HFFc6 (cell line): ENCODE data around the gene CFTR. TPM values are rescaled to one million over a fixed set of nuclear protein-coding genes. Genes with fewer than 3 reads are reported as not detected.

Experiments
- DNase-seq: peaks from one replicate; pipeline ENCODE4 v3.0.0-alpha.2; 2018
- H3K27ac Mint-ChIP-seq: 2 replicates; pipeline ENCODE4 v1.8.0; 2020; ENCODE audit warnings: mild to moderate bottlenecking, mixed read lengths
- H3K27me3 Mint-ChIP-seq: 2 replicates; pipeline ENCODE4 v1.8.0; 2021; ENCODE audit warnings: mild to moderate bottlenecking, moderate library complexity, mixed read lengths; ENCODE audit not compliant: insufficient read depth
- H3K36me3 Mint-ChIP-seq: 2 replicates; pipeline ENCODE4 v1.8.0; 2021; ENCODE audit warnings: low read depth, mixed read lengths
- H3K4me1 Mint-ChIP-seq: 2 replicates; pipeline ENCODE4 v1.8.0; 2020; ENCODE audit warnings: low read depth, mixed read lengths
- H3K4me3 Mint-ChIP-seq: 2 replicates; pipeline ENCODE4 v1.8.0; 2020; ENCODE audit warnings: mild to moderate bottlenecking, moderate library complexity, mixed read lengths
- H3K9me3 Mint-ChIP-seq: 2 replicates; pipeline ENCODE4 v1.8.0; 2020; ENCODE audit warnings: mild to moderate bottlenecking, mixed read lengths
- CTCF ChIP-seq: fragments of 200-600 bp; sonication (generic); IDR thresholded peaks from 2 replicates; pipeline ENCODE4 v1.5.0; 2021; ENCODE audit warnings: antibody characterized with exemption, mild to moderate bottlenecking
- total RNA-seq, 6 experiments: library from RNA; stranded (reverse); fragmentation: NEBNext Ultra II Directional; extraction: Animal tissue kit (Norgen Biotek cat#: 25700); gene quantifications; 2 replicates in 1 of 6; 3 replicates in 5 of 6; pipeline ENCODE4 v1.2.3, GENCODE V29; 2021

CFTR gene
- total RNA-seq, 6 experiments from 2014 or later, result not detected

DNA sequence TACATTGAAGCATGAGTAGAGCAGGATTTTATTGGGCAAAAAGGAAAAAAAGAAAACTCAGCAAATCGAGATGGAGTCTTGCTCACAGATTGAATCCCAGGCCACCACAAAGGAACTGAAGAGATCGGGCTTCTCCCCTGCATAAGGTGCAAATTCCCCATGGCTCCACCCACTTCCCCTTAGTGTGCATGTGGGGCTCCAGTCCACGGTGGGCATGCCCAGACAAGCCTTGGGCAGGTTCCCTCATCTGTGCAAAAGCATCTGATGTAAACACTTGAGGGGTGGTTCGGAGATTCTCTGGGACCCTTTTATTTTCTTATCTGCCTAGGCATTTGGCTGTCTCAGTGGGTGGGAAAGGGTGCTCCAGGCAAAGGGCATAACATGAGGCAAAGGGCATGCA, 150.7 kb downstream of the CFTR start:
- TF ChIP-seq CTCF, result no peak
- H3K27ac Mint-ChIP-seq, result no peak overlapping the region
- no peak overlapping the region for H3K4me3 Mint-ChIP-seq
- H3K4me1 Mint-ChIP-seq, result no peaks in the 10 kb centered on the region
- DNase-seq, result no peak
- H3K36me3 Mint-ChIP-seq, result no peaks in the 10 kb centered on the region
- H3K27me3 Mint-ChIP-seq, result no peaks in the 10 kb centered on the region
- H3K9me3 Mint-ChIP-seq, result peaks cover 6% of the 10 kb centered on the region; the same call in 1 of the 2 replicates

GRCh38 chr7:117630907-117631564, 151.2 kb downstream of the CFTR start:
- Mint-ChIP-seq H3K36me3 (no peaks in the 10 kb centered on the region), H3K4me1 (no peaks in the 10 kb centered on the region)

GRCh38 chr7:117631652-117632051, 151.8 kb downstream of the CFTR start:
- DNase-seq, result no peak
- Mint-ChIP-seq H3K36me3 (no peaks in the 10 kb centered on the region), H3K4me1 (no peaks in the 10 kb centered on the region), H3K27me3 (no peaks in the 10 kb centered on the region), H3K4me3 (no peak overlapping the region), H3K9me3 (peaks cover 6% of the 10 kb centered on the region), H3K27ac (no peak overlapping the region)
- no peak for TF ChIP-seq CTCF

More at GRCh38 chr7:117630907-117631564, 151.2 kb downstream of the CFTR start:
- no peak overlapping the region for H3K27ac Mint-ChIP-seq
- no peak for DNase-seq
- H3K27me3 Mint-ChIP-seq, result no peaks in the 10 kb centered on the region
- TF ChIP-seq CTCF, result no peak
- no peak overlapping the region for H3K4me3 Mint-ChIP-seq
- H3K9me3 Mint-ChIP-seq, result peaks cover 6% of the 10 kb centered on the region

GRCh38 chr7:117637937-117638336, 158.1 kb downstream of the CFTR start:
- no peaks in the 10 kb centered on the region for H3K4me1 Mint-ChIP-seq
- no peak overlapping the region for H3K4me3 Mint-ChIP-seq
- no peak for TF ChIP-seq CTCF
- no peaks in the 10 kb centered on the region for H3K36me3 Mint-ChIP-seq
- H3K9me3 Mint-ChIP-seq, result peaks cover 30% of the 10 kb centered on the region
- no peak overlapping the region for H3K27ac Mint-ChIP-seq
- no peaks in the 10 kb centered on the region for H3K27me3 Mint-ChIP-seq
- DNase-seq, result no peak

- Mint-ChIP-seq H3K36me3 (no peaks in the 10 kb centered on the region), H3K4me1 (no peaks in the 10 kb centered on the region), H3K9me3 (peaks cover 38% of the 10 kb centered on the region), H3K27ac (no peak overlapping the region), H3K27me3 (no peaks in the 10 kb centered on the region), H3K4me3 (no peak overlapping the region)
- DNase-seq, result no peak
- no peak for TF ChIP-seq CTCF
Observed at GRCh38 chr7:117639966-117640365, 160.1 kb downstream of the CFTR start.

GRCh38 chr7:117640465-117640864, 160.6 kb downstream of the CFTR start:
- H3K4me1 Mint-ChIP-seq, result no peaks in the 10 kb centered on the region
- H3K4me3 Mint-ChIP-seq, result no peak overlapping the region
- peaks cover 38% of the 10 kb centered on the region for H3K9me3 Mint-ChIP-seq
- H3K36me3 Mint-ChIP-seq, result no peaks in the 10 kb centered on the region
- TF ChIP-seq CTCF, result no peak
- H3K27me3 Mint-ChIP-seq, result no peaks in the 10 kb centered on the region
- DNase-seq, result no peak
- no peak overlapping the region for H3K27ac Mint-ChIP-seq
